ENCODE measurements around the gene PLEKHG3. TPM values are rescaled to one million over a fixed set of nuclear protein-coding genes. Genes with fewer than 3 reads are reported as not detected.

The PLEKHG3 gene
- total RNA-seq, 1 donor, result 11.2 TPM

DNA sequence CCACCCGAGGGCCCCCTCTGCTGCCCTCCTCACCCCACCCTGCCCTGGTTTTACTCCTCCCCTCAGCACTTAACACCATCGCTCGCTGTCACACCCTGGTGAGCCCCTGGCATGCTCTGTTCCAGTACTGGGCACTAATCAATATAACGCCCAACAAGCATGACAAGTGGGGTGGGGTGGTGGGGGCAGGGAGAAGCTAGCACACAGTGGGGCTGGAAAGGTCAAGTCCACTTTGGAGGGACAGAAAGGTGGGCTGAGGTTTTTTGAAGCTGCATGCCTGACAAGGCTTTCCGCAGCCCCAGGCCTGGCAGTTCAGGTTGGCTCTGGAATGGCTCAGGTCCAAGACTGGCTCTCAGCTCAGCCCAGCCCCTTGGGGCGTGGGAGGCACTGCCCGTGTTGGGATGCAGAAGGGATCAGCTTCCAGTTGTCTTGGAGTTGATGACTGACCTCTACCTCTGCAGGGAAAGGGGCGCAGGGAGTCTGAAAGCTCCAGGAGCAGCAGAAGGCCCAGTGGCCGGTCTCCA lies 34.1 kb downstream of the PLEKHG3 start:
- H3K4me3 ChIP-seq (ENCODE audit: low read depth, low read length), result no peak overlapping the region
- TF ChIP-seq, protein P1, sequence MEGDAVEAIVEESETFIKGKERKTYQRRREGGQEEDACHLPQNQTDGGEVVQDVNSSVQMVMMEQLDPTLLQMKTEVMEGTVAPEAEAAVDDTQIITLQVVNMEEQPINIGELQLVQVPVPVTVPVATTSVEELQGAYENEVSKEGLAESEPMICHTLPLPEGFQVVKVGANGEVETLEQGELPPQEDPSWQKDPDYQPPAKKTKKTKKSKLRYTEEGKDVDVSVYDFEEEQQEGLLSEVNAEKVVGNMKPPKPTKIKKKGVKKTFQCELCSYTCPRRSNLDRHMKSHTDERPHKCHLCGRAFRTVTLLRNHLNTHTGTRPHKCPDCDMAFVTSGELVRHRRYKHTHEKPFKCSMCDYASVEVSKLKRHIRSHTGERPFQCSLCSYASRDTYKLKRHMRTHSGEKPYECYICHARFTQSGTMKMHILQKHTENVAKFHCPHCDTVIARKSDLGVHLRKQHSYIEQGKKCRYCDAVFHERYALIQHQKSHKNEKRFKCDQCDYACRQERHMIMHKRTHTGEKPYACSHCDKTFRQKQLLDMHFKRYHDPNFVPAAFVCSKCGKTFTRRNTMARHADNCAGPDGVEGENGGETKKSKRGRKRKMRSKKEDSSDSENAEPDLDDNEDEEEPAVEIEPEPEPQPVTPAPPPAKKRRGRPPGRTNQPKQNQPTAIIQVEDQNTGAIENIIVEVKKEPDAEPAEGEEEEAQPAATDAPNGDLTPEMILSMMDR (IDR thresholded peaks at IDR 0.05; ENCODE audit: insufficient read depth, low read depth, low read length), result no peak
- DNase-seq (ENCODE audit: low read depth), result no peak

DNA sequence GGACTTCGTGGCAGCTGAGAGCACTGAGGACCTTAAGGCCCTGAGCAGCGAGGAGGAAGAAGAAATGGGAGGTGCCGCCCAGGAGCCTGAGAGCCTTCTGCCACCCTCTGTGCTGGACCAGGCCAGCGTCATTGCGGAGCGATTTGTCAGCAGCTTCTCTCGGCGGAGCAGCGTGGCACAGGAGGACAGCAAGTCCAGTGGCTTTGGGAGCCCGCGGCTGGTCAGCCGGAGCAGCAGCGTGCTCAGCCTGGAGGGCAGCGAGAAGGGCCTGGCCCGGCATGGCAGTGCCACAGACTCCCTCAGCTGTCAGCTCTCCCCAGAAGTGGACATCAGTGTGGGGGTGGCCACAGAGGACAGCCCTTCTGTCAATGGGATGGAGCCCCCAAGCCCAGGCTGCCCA lies 37.0 kb downstream of the PLEKHG3 start:
- no peak overlapping the region for H3K4me3 ChIP-seq (ENCODE audit: low read depth, low read length)
- no peak for DNase-seq (ENCODE audit: low read depth)
- TF ChIP-seq, protein P1 (IDR thresholded peaks at IDR 0.05; ENCODE audit: insufficient read depth, low read depth, low read length), result no peak

DNA sequence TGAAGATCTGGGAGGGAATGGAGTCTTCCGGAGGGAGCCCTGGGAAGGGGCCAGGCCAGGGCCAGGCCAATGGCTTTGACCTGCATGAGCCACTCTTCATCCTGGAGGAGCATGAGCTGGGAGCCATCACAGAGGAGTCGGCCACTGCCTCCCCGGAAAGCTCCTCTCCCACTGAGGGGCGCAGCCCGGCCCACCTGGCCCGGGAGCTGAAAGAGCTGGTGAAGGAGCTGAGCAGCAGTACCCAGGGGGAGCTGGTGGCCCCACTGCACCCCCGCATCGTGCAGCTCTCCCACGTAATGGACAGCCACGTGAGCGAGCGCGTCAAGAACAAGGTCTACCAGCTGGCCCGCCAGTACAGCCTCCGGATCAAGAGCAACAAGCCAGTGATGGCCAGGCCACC lies 37.7 kb downstream of the PLEKHG3 start:
- TF ChIP-seq, protein P1 (IDR thresholded peaks at IDR 0.05; ENCODE audit: insufficient read depth, low read depth, low read length), result no peak
- no peak for DNase-seq (ENCODE audit: low read depth)
- no peak overlapping the region for H3K4me3 ChIP-seq (ENCODE audit: low read depth, low read length)

DNA sequence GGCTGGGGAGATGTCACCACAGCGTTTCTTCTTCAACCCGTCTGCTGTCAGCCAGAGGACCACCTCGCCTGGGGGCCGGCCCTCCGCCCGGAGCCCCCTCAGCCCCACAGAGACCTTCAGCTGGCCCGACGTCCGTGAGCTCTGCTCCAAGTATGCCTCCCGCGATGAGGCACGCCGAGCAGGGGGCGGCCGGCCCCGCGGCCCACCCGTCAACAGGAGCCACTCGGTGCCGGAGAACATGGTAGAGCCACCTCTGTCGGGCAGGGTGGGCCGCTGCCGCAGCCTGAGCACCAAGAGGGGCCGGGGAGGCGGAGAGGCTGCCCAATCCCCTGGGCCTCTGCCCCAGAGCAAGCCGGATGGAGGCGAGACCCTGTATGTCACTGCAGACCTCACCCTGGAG lies 38.8 kb downstream of the PLEKHG3 start:
- TF ChIP-seq, protein P1 (IDR thresholded peaks at IDR 0.05; ENCODE audit: insufficient read depth, low read depth, low read length), result no peak
- no peak for DNase-seq (ENCODE audit: low read depth)
- no peak overlapping the region for H3K4me3 ChIP-seq (ENCODE audit: low read depth, low read length)

DNA sequence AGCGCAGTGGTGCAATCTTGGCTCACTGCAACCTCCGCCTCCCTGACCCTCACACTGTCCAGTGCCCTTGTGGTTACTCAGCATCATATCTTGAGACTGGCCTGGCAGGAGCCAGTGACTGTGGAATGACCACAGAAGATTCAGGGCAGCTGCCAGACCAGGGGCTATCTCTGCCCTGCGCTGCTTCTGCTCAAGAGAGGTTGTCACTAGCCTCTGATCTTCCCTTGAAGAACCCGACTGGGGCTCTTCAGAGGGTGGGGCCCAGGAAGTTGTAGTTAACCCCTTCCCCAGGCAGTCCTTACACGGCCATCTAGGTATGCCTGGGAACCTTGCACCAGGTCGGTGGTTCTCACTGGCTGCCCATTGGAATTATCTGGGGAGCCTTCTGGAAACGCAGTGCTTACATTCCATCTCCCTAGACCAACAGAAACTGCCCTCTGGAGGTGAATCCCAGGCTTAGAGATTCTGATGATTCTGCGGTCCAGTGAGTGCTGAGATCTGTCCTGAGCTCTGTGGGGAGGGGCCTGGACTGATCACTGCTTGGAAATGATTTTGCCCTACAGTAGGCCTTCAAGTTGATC lies 41.4 kb downstream of the PLEKHG3 start:
- TF ChIP-seq, protein P1 (IDR thresholded peaks at IDR 0.05; ENCODE audit: insufficient read depth, low read depth, low read length), result peak; percentile 45
- H3K4me3 ChIP-seq (ENCODE audit: low read depth, low read length), result no peak overlapping the region
- DNase-seq (ENCODE audit: low read depth), result peak; percentile 88

DNA sequence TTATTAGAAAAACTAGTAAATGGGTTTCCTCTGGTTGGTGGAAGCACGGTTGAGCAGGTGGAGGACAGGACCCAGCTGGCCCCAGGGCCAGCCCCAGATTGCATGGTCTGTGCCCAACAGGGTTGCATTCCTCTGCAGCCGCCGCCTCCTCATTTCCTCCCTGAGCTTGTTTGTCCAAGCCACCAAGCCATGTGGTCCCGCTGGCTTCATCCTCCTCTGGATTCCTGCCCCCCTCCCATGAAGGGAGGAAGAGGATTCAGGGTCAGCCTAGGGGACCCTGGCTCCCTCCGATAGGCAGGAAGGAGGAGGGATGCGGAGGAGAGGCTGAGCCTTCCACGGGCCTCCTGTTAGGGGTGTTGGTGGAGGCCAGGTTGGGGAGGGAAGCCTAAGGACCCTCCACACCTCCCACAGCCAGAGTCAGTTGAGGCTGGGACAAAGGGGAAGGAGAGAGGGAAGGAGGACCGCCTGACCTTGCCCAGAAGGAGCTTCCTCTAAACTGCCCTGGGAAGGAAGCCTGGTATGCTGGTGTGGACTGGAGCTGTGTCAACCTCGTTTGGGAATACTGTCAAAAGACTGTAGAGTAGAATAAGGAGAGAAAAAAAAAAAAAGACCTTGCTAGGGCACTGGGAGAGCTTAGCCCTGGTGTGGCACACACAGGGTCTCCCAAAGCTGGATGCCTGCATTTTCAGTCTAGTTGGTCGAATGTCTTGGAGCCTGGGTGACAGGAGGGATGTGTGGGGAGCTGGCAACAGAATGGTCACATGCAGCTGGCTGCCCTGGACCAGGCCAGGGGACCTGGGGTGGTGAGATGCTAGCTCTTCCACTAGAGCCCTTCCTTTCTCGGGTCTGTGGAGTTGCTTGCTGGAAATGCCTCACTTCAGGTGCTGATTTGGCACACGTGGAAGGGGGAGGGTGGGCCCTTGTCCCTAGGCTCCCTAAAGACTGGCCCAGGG lies 42.4 kb downstream of the PLEKHG3 start:
- no peak overlapping the region for H3K4me3 ChIP-seq (ENCODE audit: low read depth, low read length)
- no peak for DNase-seq (ENCODE audit: low read depth)

More for the DNA sequence above, 42.4 kb downstream of the PLEKHG3 start:
- TF ChIP-seq, protein P1 (IDR thresholded peaks at IDR 0.05; ENCODE audit: insufficient read depth, low read depth, low read length), result no peak
